HG03159 (cell line): ENCODE results near the gene FOXK2.
"Not testable (repeated sequence)": the region's sequence is repeated elsewhere in the genome, so short reads cannot be mapped to it uniquely, and the experiment has no call there.

Source experiments
- ATAC-seq: cut with Tn5 transposase; IDR thresholded peaks from one replicate; pipeline ENCODE4 v1.9.1; 2021; ENCODE audit warnings: mild to moderate bottlenecking, moderate library complexity; ENCODE audit not compliant: unreplicated experiment

Gene FOXK2

DNA sequence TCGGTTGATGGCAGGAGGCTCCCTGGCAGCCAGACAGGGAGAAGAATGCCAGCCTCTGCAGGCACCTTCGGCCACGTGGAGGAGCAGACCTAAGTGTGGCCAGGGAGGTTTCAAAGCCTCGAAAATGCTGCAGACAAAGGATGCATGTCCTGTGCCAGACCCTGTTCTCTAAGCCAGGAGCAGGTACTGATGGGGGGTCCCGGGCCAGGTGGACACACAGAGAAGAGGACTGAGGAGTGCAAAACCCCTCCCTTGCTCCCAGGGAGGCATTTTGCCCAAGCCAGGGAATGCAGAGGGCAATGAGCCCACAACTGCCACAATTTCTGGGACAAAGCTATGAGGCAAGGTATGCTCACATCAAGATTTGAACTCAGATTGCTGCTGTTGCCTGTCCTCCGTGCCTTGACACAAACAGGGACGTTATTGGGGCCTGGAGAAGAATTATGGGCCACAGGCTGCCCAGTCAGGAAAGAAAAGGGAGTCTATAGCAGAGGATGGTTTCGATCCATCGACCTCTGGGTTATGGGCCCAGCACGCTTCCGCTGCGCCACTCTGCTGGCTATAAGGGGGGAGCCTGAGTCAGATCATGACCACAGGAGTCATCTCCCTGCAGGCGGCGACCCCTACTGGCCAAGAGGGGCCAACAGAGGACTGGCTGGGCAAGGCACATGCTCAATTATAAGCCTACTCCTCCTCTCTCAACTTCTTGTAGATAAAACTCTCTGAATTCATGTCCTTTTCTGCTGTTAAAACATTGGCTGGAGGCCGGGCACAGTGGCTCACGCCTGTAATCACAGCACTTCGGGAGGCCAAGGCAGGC lies 25.1 kb upstream of the FOXK2 start:
- ATAC-seq = peak; percentile 58

DNA sequence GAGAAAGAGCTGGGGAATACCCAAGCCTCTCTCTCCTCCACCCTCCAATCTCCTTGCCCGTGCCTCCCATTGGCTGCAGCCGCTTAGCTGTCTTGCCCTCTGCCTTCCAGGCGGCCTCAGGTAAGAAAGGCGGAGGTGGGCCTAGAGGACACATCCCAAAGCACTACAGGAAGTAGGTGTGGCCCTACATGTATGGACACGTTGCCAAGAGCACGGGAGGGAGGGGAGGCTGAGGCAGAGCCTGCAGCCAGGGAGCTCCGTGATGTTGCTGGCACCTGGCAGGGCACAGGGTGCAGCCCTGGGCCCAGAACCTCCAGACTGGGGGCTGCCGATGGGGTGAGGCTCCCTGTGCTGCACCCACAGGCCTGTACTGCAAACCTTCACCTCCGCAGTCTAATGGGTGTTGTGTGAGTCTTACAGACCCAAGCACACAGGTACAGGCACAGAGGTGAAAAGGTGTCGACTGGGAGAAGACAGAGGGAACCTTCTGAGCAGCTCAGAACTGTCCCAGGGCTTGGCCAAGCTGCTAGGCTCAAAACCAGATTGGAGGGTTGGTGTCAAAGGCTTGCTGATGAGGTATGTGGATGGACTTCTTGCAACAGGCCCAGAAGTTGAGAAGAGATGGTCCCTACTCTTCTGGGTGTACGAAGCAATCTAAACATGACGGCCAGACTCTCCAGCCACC lies 23.5 kb upstream of the FOXK2 start:
- no peak for ATAC-seq

DNA sequence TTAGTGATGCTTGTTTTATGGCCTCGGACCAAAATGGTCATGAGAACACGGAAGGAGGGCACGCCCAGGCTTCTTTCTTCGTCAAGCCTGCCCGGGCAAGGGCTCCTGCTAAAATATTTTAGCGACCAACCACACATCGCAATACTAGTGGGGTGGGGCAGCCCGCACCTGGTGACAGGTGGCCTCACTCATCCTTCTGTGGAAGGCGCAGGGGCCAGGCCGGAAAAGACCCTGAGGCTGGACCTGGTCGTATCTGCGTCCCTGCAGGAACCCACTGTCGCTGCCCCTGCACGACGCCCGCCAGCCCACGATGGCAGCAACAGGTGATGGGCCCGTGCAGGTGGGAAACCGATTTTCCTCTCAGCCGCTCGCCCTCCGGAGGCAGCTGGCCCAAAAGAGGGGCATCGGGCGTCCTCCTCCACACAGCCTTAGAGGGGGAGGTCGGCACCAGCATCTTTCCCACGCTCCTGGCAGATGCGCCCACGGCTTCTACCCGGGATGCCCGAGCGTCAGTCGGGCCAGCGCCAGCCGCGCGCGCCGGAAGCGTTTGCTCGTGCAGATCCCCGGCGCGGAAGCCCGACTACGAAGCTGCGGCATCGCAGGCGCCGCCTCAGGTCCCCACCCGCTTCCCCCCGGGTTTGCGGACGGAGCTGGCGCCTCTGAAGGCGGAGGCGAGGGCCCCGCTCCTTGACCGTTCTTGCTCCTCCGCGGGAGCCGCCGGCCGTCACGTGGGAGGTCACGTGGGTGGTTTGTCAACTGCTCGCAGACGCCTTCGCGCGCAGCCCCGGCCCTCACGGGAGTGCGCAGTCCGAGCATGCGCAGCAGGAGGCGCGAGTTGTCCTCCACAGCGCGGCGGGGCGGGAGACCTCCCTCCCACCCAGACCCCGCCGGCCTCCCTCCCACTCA lies 22.8 kb upstream of the FOXK2 start:
- ATAC-seq = peak; percentile 64

DNA sequence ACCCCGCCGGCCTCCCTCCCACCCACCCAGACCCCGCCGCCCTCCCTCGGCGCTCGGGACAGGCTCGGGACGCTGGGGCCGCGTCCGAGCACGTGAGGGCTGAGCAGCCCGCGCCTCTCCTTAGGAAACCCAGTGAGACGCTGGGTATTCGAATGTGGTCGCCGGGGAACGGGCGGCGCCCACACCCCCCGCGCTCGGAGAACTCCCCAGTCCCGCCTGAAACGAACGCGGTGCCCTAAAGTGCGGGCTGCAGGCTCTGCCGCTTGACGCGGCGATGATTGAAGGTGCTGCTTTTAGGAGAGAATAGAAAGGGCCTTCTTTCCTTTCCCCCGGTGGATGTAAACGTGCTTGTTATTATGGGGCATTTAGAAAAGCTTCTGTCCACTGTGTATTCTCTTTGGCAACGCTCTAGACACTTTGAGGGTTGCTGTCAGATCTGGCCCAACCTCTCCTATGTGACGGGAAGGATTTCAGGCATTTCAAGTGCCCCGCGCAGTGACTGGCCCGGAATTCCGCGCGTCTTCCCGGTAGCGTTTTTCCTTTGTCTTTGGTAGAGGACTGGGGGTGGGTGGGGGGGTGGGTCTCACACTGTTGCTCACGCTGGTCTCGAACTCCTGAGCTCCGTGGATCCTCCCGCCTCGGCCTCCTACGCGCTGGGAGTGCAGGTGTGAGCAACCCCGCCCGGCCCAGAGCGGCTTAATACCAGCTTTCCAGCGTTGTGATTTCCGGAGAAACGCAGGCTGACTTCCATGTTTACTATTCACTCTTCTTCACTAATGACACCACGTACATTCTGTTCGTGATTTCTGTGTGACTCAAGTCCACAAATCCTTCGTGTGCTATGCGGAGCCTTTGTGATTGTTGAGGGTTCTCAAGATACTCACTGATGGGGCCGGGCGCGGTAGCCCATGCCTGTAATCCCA lies 21.8 kb upstream of the FOXK2 start:
- peak; percentile 3 for ATAC-seq

DNA sequence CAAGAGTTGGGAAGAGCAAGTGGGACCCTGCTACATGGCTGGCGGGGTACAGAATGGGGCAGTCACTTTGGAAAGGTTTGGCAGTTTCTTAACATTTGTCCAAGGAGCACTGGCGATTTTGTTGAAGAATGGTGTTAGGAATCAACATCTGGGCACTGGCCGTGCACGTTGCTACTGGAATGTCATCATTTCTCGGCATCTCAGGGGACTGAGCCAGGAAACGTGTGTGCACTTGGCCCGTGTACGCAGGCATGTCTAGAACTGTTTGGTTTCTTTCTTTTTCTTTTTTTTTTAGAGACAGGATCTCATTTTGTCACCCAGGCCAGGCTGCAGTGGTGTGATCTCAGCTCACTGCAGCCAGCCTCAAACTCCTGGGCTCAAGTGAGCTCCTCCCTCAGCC lies 17.3 kb upstream of the FOXK2 start:
- no peak for ATAC-seq

DNA sequence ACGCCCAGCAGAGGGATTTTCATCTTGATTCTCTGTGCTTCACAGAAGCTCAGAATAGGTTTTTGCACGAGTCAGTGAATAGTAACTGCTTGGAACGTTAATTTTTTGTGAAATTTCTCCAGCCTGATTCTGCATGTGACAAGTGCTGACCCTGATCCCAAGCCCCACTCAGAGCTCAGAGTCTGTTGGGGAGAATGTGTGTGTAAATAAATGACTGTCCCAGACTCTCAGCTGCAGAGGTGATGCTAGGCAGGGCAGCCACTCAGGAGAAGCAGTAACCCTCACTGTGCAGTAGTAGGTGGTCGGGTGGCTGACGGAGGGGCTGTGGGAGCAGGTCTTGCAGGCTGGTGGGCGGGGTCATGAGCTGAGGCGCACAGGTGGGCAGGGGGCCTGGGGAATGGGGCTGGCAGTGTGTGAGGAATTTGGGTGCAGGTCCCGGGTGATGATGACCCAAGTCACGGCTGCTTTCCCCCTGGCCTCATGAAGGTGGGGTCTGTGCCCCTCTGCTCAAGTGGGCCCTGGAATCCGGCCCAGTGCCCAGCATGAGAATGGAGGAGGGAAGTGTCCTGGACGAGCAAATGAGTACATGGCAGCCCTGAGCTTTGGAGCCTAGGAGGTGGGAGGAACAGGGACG lies 16.3 kb upstream of the FOXK2 start:
- ATAC-seq = no peak

DNA sequence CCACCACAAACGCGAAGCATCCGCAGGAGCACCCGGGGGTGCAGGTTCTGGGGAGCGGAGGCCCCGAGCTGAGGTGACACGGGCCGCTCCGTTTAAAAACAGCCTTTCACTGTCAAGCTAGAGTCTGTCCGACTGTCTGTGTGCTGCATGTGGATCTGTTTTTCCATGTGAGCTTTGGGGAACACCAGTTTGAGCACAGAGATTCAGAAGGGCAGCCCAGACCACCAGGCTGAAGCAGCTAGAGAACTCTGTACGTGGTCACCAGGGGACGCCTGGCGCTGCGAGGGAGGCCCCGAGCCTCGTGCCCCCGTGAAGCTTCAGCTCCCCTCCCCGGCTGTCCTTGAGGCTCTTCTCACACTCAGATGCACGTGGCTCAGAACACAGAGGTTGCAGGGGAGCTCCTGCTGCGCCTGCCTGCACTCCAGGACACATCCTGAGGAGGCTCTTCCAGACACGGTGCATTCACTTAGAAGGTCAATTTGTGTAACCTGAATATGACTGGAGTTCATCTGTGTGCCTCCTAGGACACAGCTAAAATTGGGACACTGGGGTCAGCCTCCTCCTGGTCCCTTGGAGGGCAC lies 15.7 kb upstream of the FOXK2 start:
- ATAC-seq = no peak

DNA sequence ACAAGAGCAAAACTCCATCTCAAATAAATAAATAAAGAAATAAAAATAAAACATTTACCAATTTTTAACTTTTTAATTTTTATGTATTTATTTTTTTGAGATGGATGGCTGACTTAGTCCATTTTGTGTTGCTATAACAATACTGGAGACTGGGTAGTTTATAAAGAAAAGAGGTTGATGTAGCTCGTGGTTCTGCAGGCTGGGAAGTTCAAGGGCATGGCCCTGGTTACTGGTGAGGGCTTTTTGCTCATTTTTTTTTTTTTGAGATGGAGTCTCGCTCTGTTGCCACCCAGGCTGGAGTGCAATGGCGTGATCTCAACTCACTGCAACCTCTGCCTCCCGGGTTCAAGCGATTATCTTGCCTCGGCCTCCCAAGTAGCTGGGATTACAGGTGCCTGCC lies 14.2 kb upstream of the FOXK2 start:
- no peak for ATAC-seq

DNA sequence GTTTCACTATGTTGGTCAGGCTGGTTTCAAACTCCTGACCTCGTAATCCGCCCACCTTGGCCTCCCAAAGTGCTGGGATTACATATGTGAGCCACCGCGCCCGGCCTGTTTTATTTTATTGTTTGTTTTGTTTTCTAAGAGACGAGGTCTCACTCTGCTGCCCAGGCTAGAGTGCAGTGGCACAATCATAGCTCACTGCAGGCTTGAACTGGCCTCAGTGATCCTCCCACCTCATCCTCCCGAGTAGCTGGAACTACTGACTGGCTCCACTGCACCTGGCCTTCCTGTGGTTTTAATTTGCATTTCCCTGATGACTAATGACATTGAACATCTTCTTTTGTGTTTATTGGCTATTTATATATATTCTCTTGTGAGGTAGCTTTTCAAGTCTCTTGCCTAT lies 13.1 kb upstream of the FOXK2 start:
- peak; percentile 90 for ATAC-seq

DNA sequence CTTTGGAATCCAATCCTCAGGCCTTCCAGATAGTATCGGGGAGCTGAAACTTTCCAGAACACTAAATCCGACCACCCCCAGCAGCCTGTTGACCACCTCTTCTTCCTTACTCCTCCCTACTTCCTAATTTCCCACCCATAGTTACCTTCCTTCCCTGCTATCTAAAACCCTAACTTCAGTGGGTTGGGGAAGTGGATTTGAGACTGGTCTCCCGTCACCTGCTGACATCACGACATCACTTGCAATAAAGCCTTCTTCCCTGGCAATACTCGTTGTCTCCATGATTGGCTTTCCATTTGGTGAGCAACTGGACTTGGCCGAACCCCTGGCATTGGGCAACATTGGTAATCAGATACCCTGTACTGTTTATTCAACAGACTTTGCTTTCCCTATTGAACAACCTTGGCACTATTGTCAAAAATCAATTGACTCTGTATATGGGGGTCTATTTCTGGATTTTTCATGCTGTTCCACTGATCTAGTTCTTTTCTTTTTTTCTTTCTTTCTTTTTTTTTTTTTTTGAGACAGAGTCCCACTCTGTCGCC lies 11.8 kb upstream of the FOXK2 start:
- no peak for ATAC-seq

DNA sequence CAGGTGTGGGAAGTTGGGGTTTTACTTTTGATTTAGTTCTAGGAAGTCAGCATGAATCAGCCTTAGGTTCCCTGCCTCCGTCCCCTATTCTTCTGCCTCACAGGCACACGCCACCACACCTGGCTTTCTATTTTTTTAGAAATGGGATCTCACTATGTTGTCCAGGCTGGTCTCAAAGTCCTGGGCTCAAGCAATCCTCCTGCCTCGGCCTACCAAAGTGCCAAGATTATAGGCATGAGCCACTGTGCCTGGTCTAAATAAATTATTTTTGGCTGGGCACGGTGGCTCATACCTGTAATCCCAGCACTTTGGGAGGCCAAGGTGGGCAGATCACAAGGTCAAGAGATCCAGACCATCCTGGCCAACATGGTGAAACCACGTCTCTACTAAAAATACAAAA lies 7.9 kb upstream of the FOXK2 start:
- not testable (repeated sequence) for ATAC-seq

DNA sequence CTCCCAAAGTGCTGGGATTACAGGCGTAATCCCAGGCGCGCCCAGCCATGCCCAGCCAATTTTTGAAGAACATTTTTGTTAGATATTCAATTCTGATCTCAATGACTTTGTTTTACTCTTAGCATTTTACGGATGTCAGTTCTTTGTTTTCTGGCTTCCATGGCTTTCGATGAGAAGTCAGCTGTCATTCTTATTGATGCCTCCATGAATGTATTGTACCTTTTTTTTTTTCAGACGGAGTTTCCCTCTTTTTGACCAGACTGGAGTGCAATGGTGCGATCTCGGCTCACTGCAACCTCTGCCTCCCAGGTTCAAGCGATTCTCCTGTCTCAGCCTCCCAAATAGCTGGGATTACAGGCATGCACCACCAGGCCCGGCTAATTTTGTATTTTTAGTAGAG lies 5.7 kb upstream of the FOXK2 start:
- ATAC-seq = not testable (repeated sequence)

DNA sequence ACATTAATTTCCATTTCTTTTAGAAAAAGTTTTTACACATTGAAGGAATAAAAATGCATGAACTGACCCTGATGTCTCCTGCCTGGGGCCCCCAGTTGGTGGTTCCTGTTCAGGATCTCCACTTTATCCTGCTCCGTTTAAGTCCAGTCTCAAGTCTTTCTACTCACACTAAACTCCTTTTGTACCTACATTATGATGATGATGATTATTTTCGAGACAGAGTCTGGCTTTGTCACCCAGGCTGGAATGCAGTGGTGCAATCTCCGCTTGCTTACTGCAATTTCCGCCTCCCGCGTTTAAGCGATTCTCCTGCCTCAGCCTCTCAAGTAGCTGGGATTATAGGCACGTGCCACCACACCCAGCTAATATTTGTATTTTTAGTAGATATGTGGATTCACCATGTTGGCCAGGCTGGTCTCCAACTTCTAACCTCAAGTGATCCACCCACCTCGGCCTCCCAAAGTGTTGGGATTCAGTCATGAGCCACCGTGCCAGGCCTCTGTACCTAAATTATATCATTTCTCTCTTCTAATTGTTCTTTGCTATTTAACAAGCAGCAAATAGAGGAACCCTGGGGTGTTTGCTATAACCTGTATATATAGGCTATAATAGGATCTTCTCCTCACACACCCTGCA lies 2.2 kb upstream of the FOXK2 start:
- no peak for ATAC-seq

DNA sequence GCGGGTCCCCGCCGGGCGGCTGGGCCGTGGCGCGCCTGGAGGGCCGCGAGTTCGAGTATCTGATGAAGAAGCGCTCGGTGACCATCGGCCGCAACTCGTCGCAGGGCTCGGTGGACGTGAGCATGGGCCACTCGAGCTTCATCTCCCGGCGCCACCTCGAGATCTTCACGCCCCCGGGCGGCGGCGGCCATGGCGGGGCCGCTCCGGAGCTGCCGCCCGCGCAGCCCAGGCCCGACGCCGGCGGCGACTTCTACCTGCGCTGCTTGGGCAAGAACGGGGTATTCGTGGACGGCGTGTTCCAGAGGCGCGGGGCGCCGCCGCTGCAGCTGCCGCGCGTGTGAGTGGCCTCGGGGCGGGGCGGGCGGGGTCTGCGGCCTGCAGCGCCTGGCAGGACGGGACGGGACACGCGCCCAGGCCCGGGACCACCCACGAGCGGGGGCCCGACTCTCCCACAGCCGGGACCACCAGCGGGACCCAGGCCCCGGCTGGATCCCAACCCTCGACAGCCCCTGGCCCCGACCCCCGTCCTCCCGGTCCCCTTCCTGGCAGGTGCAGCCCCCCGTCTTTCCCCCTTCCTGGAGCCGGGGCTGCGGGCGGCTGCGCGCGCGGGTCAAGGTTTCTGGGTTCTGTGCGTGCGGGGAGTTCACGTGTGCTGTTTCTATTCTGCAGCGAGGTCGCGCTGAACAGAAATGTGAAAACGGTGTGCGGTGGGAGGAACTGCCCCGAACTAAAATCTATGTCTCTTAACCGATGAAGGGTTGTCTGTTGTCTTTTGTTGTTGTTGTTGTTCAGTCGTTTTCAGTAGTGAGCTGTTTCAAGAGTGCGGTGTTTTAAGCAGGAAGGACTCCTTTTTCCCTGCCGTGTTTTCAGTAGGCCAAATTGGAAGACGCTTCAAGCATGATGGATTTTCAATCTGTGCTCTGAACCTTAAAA lies 705 bp downstream of the FOXK2 start:
- ATAC-seq = no peak

DNA sequence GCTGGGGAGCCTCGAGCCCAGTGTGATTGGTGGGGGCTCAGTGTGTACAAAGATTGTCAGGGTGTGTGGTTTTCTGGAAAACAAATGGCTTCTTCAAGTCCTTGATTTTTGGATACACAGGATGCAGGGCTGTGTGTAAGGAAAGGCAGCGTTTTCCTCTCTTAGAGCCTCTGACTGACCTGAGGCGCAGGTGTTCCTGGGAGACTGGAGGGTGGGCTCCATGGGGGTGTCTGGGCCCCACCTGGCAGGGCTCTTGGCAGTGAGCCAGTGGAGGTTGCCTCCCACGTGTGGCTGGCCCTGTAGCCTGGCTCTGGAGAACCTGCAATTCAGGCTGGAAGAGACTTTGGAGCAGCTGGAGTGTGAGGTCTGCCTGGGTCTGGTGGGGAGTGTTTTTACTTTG lies 5.0 kb downstream of the FOXK2 start:
- ATAC-seq = no peak

DNA sequence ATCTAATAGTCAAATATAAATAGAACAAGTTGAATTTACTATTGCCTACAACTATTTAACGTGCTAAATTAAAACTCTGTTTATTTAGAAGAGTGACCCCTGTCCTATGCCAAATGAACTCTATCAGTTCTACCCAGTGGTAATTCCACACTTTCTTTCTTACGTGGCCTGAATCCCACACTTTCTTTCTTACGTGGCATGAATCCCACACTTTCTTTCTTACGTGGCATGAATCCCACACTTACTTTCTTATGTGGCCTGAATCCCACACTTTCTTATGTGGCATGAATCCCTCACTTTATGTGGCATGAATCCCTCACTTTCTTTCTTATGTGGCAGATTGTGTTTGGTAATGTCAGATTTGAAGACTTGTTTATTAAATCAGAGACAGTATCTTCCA lies 6.2 kb downstream of the FOXK2 start:
- ATAC-seq = no peak

DNA sequence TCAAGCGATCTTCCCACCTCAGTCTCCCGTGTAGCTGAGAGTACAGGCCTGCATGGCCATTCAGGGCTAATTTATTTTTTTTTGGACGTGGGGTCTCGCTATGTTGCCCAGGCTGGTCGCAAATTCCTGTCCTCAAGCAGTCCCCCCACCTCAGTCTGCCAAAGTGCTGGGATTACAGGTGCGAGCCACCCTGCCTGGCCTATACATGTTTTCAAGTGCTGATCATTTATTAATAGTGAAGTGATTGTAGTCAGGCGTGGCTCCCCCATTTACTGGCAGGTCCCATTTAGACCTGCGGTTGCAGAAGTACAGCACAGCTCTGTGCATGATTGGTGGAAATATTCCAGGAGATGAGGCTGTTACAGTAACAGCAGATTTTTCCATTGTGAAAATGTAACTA lies 8.4 kb downstream of the FOXK2 start:
- ATAC-seq = no peak
